NCI-H1436 treated with DMSO at 0.1 percent for 48 hours (cell line): ENCODE data around the gene ELAVL1.
A peak's percentile ranks its signal among the peaks of the same experiment; 100 is the strongest.

Experiments
- DNase-seq: peaks from one replicate; lab custom pipeline; 2025; lab: John Stamatoyannopoulos, UW

Gene ELAVL1

DNA sequence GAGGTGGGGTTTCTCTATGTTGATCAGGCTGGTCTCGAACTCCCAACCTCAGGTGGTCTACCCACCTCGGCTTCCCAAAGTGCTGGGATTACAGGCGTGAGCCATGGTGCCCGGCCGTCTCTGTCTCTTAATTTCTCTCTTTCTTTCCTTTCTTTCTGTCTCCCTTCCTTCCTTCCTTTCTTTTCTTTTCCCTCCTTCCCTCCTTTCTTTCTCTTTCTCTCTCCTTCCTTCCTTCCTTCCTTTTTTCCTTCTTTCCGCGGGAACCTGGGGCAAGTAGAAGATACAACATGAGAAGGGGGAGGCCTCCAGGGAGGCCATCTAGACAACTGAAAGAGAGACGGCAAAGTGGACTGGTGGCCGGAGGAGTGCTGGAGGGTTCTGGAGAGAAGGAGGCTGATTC, 15.2 kb upstream of the ELAVL1 start:
- no peak for DNase-seq

DNA sequence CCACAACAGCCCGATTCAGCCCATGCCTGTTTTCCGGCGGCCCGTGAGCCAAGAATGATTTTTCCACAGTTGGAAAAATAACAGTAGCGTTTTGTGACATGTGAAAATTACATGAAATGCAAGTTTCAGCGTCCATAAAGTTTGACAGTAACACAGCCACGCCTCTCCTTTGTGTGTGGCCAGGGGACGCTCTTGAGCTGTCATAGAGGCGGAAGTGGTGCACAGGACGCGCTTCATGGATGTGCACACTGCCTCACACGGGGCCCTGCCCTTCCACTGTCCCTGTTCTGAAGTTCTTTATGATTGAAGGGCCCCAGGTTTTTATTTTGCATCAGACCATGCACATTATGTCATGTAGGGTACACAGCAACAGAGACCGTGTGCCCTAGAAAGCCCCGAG, 12.4 kb upstream of the ELAVL1 start:
- DNase-seq = no peak

DNA sequence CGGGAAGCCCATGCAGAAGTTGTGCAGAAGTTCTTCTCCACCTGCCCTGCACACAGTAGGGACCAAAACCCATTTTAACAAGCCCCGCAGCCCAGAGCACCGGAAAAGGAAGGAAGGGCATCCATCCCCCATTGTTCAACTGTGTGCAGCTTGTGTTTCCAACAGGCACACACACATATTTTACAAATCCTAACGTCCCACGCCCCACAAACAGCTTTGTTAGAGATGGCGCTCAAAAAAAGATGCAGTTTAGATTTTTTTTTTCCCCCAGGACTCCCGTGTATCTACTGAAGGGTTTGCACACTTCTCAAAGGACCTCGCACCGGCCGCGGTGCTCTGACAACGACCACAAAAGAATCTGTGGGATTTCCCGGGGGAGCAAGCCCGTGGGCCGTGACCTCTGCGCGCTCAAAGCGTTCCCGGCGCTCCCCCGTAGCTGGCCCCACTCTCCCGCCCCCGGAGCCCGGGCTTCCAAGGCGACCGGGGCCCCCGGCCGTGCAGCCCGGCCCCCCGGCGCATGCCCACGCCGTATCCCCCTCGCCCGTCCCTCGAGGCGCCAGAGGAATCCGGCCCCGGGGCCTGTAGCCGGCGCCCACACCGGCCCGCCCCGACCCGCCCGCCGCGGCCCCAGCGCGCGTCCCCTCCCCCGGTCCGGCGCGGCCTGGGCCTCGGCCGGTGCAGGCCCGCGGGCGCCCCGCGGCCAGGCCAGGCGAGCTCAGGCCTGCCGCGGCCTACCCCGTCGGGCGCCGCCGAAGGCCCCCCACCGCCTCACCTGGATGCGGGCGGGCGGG, 523 bp downstream of the ELAVL1 start:
- no peak for DNase-seq

DNA sequence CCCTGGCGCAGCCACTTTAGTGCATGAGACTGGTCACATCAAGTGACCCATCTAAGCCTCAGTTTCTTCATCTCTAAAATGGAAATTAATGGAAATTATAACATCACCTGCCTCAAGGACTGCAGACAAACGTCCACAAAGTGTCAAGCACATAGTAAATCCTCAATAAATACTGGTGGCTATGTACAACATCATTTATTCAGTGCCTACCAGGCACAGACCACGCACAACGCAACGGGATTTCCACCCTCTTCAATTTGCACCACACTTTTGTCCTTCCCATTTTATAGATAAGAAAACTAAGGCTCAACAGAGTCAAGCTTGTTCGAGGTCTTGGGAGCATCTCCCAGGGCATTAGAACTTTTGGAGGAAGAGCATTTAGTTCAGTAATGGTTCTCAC, 1.4 kb downstream of the ELAVL1 start:
- no peak for DNase-seq

DNA sequence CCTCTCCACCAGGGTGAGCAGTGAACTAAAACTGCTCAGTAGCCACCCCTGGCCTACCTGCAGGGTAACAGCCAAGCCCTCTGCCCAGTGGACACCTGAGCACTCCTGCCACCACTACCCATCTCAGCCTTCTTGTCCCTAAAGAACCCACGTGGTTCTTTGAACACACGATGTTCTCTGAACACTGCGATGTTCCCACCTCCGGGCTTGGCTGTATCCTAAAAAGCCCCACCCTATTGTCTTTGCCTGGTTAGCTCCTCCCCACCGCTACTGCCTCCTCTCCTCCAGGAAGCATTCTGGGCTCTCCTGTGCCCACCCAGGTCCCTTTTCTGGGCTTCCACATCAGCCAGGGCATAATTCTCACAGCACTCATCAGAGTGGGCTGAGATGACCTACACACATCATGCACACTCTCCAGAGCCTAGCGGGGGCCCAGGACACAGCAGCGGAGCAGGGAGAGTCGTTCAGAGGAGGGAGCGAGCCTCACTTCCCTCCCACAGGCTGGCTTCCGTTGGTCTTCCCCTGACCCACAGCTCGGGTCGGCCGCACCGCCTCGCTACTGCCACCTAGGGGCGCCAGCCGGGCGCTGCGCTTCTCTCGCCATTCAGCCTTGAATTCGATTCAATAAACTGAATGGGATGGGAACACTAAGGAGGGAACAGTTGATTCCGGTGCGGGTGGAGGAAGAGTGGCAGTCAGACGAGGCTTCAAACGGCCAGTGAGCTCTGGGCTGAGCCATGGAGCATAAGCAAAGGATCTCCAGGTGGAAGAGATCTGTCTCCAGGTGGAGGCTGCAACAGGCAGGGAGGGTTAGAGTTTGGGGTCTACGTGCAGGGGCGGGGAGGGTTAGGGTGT, 3.2 kb downstream of the ELAVL1 start:
- peak; percentile 12 for DNase-seq

DNA sequence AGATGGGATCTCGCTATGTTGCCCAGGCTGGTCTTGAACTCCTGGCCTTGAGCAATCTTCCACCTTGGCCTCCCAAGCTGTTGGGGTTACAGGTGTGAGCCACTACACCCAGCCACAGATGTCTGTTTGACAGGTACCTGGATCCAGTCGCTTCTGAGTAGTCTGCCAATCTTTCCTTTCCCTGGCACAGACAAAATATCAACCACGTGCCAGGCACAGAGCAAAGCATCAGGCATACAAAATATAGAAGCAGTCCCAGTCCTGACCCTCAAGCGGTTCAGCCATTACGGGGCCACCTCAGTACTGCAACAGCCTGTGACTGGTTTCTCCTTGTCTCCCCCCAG, 3.8 kb downstream of the ELAVL1 start:
- no peak for DNase-seq

DNA sequence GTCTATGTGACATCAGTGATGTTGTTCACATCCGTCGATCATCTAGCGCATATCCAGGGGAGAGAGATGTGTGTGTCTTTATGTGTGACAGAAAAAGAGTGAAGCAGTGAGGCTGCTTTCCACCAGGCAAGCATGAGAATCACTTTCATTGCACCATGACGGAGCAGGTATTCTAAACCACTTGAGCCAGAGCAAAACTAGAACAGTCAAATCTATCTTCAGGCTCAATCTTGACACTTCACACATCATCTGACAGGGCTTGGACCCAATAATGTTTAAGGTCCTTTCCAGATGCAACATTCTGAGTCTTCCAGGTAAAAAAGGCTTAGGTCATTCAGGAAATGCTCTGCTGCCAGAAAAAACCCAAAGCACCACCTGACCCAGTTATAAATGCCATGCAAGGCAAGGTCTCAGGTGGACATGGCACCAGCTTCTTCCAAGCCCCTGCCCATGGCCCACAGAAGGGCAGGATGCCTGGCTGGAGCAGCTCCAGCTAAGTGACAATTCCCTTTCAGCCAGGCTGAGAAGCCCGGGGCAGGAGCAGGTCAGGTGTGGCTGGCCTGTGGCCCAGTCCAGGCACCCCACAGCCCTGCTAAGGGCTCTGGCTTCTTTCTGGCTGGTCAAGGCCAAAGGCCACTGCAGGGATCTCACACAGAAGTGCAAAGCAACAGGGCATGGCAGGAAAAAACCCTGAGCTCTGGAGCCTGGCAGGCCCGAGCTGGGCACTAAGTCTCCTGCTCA, 5.0 kb downstream of the ELAVL1 start:
- DNase-seq = no peak

DNA sequence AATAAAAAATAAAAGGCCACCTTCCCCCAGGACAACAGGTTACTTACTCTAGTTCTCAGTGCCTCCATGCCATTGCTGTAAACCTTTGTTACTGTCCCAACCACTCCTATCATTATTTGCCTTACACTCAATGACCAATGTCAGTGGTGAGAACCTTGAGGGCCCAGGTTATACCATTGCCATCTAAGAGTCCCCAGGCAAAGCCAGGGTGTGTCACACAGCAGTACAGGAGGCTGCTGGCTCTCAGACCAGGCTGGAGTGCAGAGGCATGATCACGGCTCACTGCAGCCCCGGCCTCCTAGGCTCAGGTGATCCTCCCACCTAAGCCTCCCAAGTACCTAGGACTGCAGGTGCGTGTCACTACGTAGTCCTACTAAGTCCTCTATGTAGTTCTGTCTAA, 6.1 kb downstream of the ELAVL1 start:
- DNase-seq = no peak

DNA sequence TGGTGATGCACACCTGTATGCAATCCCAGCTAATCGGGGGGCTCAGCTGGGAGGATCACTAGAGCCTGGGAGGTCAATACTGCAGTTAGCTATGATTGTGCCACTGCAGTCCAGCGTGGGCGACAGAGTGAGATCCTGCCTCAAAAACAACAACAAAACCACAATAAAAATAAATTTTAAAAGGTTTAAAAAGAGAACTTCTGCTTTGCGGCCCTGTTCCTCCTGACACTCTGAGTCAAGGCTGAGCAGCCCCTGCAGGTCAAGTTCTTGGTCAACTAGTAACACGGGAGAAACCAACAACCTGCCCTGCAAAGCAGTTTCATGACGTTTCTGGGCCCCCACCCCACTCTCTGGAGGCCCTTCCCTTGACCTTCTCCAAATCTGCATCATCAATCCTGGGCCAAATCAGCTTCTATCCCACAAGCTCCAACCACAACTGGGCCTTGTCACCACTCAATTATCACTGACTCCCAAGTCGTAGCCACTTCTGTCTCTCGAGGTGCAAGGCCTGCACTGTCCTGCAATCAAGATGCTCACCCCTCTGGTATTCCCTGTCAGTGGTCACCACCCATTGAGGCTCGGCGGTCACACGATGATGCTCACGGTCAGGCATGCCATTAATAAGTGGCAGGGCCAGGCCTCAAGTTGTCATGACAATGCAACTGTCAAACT, 7.5 kb downstream of the ELAVL1 start:
- no peak for DNase-seq

DNA sequence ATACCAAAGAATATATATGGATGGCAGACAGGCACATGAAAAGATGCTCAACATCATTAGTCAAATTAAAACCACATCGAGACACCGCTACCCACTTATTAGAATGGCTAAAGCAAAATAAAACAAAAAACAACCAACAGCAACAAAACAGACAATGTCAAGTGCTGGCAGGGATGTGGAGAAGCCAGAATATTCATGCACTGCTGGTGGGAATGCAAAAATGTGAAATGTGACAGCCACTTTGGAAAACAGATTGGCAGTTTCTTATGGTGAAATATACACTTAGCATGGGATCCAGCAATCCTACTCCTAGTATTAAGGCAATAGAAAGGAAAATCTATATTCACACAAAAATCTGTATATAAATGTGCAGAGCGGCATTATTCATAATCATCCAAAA, 8.6 kb downstream of the ELAVL1 start:
- no peak for DNase-seq

DNA sequence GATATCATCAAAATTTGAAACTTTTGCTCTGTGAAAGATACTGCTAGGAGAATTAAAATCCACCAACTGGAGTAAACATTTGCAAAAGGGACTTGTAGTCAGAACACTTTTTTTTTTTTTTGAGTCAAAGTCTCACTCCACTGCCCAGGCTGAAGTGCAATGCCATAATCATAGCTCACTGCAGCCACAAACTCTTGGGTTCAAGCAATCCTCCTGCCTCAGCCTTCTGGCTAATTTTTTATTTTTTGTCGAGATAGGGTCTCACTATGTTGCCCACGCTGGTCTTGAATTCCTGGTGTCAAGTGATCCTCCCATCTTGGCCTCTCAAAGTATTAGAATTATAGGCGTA, 9.7 kb downstream of the ELAVL1 start:
- no peak for DNase-seq

DNA sequence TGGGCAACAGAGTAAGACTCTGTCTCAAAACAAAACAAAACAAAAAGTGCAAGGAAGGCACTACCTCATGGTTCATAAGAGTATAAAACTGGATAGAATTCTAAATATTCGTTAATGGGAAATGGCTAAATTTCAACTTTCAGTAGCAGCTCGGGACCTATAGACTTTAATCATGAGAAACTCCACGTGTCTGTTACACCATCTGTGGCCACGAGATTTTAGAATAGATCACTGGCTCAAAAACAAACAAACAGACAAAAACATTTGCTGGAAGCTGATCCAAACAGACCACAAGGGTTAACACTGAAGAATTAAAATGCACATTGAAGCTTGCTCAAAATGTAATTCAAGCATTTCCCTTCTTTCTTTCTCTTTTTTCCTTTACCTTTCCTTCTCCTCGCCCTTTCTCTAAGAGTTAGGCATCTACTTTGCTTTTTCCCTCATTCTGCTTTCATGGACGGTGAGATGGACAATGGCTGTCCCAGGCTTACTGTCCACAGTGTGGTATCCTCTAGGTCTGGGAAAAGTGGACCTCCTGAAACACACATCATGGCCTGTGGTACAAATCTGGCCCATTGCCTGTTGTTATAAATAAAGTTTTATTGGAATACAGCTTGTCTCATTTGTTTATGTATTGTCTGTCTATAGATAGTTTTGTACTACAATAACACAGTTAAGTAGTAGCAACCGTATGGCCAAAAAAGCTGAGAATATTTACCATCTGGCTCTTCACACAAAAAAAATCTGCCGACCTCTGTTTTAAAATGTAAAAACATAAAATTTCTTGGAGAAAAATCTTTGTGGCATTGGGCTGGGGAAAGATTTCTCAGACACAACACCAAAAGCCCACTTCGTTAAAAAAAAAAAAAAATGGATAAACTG, 10.3 kb downstream of the ELAVL1 start:
- no peak for DNase-seq

DNA sequence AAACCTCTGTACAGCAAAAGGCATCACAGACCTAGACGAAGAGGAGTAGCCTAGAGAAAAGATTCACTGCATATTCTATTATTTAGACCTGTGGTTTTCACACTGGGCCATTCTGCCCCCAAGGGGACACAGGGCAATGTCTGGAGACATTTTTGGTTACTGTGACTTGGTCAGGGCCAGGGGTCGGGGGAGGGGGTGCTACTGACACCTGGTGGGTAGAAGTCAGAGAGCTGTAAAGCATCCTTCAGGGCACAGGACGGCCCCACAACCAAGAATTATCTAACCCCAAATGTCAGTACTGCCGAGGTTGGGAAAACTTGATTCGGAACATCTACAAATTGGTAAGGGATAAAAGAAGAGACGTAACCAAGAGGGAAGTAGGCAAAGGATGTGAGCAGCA, 11.3 kb downstream of the ELAVL1 start:
- DNase-seq = no peak

DNA sequence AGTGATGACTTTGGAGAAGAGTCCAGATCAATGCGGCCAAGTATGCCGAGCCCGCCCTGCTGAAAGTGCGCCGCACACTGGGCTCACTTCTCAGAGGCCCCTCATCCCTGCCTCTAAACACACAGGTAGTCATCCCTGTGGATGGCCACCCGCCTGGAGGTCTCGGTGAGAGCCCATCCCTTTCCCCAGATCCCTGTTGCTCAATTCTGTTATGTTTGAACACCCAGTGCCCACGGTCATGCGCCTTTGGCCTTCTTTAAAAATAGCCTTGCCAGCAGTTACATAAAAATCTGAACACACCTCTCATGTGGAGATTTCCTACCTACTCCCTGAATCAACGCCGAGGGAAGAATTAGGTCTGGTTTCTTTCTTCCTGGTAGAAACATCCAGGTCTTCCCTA, 11.9 kb downstream of the ELAVL1 start:
- no peak for DNase-seq

DNA sequence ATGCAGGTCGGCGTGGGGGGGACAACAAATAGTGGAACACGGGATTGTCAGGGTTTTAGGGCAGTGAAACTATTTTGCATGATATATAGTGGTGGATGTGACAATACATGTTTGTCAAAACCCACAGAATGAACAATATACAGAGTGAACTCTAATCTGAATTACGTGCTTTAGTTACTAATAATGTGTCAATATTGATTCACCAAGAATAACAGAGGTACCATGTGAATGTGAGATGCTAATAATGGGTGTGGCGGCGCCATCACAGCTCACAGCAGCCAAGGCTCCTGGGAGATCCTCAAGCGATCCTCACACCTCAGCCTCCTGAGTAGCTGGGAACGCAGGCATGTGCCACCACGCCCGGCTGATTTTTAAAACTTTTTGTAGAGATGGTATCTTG, 12.9 kb downstream of the ELAVL1 start:
- no peak for DNase-seq

DNA sequence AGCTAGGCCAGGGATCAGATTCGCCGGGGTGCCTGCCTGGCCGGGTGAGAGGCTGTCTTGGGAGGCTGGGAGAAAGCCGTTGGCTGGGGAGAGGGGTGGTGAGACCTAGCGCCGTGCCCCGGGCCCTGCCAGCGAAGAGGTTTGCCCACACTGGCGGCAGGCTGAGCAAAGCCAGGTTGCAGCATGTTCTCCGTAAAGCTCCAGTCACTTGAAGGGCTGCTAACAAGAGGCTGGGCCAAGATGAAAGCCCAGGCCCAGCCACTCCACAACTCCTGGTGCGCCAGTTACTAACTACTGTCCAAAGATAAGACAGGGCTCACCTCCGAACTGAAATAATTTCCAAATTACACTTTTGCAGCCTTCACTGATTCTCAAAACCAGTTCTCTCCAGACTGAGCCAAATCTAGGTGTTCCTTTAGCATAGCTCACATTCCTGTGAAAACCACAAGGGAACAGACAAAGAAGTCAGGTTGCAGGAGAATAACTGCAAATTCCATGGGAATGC, 16.3 kb downstream of the ELAVL1 start:
- no peak for DNase-seq

DNA sequence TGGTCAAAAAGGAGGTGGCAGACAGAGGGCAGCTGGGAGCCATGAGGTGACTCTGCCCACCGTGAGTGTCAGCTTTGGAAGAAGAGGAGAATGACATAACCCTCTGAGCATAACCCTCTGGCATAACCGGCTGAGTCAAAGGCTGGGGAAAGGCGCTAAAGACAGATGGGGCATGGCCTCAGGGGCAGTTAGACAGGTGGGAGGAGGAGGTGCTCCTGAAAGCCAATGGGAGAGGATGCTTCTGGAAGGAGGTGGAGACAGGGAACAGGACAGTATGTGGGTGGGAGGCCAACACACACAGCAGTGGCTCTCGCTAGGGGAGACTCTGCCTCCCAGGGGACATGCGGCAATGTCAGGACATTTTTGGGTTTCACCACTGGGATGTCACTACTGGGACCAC, 17.1 kb downstream of the ELAVL1 start:
- no peak for DNase-seq

DNA sequence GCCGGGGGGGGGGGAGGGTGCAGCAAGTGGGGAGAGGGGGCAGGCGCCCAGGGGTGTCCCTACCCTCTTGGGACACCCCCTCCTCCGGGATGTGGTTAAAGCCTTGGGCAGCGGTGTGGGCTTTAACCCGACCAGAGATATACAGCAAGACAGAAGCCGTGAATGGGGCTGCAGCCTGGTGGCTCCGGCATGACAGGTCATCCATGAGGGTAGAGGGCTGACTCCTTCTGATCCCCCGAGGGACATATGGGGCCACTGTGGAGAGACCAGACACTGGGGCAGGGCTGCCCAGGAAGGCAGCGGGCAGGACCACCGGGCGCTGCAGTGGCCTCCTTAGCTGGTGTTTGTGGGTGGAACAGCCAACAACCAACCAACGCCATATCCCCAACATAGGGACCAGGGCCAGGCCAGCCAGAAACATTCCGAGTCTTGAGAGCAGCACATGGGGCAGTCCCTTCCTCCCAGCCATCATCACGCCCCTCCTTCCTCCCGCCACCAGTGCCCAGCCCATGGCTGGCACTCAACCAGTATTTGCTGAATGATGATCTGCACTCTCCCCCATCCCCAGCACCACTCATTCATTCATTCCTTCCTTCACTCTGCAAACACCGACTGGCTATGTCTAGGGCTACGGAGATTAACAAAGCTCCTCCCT, 18.2 kb downstream of the ELAVL1 start:
- DNase-seq = no peak

DNA sequence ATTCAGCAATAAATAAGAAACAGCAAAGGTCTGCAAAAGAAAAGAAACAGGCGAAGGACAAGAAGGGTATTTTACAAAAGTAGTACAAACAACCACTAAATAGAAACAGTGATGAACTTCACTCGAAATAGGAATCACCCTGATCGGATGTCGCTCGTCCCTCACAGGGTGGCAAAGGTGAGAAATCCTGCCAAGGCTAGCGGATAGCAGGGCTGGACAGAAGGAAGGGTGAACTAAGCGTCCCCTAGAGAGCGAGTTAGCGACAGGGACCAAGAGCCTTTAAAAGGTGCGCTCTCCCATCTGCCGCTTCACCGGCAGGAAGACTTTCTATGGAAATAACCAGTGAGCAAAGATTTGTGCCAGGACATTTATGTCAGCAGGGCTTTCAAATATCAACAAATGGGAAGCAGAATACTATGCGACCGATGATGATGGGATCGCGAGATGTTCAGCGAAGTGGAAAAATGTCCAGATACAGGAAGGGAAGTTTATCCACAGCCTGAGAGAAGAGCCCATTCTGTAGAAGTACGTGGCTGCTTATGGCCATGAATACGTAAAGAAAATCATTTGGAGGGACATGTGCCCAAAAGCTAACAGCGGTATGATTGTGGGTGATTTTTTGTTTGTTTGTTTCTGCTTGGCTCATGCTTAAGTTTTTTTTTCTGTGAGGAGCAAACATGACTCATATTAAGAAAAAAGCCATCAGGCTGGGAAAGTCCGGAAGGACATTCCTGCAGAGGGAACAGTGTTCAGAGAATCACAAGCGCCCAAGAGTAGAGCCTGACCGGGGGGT, 18.9 kb downstream of the ELAVL1 start:
- no peak for DNase-seq

DNA sequence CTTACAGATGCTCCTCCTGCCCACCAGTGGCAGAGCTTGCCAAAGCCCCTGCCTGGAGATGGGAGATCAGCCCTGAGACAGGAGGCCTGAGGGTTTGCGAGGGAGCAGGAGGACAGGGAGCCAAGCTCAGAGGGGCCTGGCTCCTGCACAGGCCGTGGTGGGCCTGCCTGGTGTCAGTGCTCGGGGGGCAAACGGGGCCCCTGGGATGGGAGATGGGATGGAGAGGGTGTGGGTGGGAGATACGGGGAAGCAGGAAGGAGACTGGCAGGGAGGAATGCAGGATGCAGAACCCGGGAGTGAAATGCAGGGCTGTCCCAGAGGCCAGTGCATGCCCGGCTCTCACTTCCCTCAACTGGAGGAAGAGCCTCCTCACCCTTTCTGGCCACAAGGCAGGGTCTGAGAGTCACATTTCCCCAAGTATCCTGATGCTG, 19.9 kb downstream of the ELAVL1 start:
- no peak for DNase-seq
